ENCODE data around the gene GALNT7. TPM values are rescaled to one million over a fixed set of nuclear protein-coding genes. Genes with fewer than 3 reads are reported as not detected.

GALNT7 gene
- total and polyA plus RNA-seq, 4 donors: 0.65 to 13.0 (median 2.1) TPM

DNA sequence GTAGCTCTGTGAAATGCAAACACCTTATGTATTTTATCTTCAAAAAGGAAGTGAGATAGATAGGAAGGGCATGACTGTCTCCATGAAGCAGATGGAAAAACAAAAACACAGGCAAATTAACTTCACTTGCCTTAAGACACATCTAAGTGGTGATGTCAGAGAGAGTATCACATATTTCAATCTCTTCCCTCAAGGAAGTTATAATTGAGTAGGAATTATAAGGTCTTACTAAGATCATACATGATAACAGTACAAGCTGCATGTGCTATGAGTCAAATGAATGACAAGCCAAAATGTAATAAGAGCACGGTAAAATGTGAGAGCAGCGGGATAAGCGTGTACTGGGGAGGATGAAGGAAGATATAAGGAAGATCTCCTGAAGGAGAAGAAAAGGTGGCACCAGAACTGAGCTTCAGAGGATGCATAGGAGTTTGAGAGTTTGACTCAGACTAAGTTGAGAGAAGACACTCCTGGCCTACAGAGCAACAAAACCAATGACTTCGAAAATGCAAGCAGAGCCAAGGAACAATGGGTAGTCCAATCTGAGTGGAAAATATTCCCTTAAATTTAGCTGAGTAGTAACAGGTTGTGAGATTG is 43.3 kb upstream of the GALNT7 start:
- 90% methylated on average over 4 of the region's 4 CpGs for WGBS
- H3K4me1 ChIP-seq (ENCODE audit: control insufficient read depth in 4 of 4, insufficient read depth in 4 of 4, low read length in 3 of 4): no peaks in the 10 kb centered on the region
- no peaks in the 10 kb centered on the region for H3K9me3 ChIP-seq (ENCODE audit: control insufficient read depth in 4 of 4, low read length in 3 of 4)
- H3K27me3 ChIP-seq (ENCODE audit: control insufficient read depth in 4 of 4, insufficient read depth in 4 of 4, low read length in 3 of 4): no peaks in the 10 kb centered on the region
- H3K4me3 ChIP-seq (ENCODE audit: low read depth in 1 of 3, low read length in 3 of 3): no peak overlapping the region
- DNase-seq (ENCODE audit: low spot score): no peak
- TF ChIP-seq RXRA (IDR thresholded peaks at IDR 0.05): no peak
- no peak for TF ChIP-seq MAX (IDR thresholded peaks at IDR 0.05)
- TF ChIP-seq HNF4A (conservative IDR thresholded peaks at IDR 0.05): no peak
- no peak for TF ChIP-seq JUND (IDR thresholded peaks at IDR 0.05)
- TF ChIP-seq, protein P1, sequence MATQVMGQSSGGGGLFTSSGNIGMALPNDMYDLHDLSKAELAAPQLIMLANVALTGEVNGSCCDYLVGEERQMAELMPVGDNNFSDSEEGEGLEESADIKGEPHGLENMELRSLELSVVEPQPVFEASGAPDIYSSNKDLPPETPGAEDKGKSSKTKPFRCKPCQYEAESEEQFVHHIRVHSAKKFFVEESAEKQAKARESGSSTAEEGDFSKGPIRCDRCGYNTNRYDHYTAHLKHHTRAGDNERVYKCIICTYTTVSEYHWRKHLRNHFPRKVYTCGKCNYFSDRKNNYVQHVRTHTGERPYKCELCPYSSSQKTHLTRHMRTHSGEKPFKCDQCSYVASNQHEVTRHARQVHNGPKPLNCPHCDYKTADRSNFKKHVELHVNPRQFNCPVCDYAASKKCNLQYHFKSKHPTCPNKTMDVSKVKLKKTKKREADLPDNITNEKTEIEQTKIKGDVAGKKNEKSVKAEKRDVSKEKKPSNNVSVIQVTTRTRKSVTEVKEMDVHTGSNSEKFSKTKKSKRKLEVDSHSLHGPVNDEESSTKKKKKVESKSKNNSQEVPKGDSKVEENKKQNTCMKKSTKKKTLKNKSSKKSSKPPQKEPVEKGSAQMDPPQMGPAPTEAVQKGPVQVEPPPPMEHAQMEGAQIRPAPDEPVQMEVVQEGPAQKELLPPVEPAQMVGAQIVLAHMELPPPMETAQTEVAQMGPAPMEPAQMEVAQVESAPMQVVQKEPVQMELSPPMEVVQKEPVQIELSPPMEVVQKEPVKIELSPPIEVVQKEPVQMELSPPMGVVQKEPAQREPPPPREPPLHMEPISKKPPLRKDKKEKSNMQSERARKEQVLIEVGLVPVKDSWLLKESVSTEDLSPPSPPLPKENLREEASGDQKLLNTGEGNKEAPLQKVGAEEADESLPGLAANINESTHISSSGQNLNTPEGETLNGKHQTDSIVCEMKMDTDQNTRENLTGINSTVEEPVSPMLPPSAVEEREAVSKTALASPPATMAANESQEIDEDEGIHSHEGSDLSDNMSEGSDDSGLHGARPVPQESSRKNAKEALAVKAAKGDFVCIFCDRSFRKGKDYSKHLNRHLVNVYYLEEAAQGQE (IDR thresholded peaks at IDR 0.05): no peak
- TF ChIP-seq, protein P2, sequence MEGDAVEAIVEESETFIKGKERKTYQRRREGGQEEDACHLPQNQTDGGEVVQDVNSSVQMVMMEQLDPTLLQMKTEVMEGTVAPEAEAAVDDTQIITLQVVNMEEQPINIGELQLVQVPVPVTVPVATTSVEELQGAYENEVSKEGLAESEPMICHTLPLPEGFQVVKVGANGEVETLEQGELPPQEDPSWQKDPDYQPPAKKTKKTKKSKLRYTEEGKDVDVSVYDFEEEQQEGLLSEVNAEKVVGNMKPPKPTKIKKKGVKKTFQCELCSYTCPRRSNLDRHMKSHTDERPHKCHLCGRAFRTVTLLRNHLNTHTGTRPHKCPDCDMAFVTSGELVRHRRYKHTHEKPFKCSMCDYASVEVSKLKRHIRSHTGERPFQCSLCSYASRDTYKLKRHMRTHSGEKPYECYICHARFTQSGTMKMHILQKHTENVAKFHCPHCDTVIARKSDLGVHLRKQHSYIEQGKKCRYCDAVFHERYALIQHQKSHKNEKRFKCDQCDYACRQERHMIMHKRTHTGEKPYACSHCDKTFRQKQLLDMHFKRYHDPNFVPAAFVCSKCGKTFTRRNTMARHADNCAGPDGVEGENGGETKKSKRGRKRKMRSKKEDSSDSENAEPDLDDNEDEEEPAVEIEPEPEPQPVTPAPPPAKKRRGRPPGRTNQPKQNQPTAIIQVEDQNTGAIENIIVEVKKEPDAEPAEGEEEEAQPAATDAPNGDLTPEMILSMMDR (IDR thresholded peaks at IDR 0.05; ENCODE audit: low read depth, low read length, missing input control): no peak
- no peak for TF ChIP-seq TAF1 (conservative IDR thresholded peaks at IDR 0.05)
- H3K9ac ChIP-seq (ENCODE audit: low read depth in 1 of 2, low read length in 2 of 2): no peak overlapping the region
- no peaks in the 10 kb centered on the region for H3K36me3 ChIP-seq (ENCODE audit: control insufficient read depth in 4 of 4, insufficient read depth in 3 of 4, low read depth in 1 of 4, low read length in 3 of 4)
- no peak overlapping the region for H3K27ac ChIP-seq (ENCODE audit: low read depth in 1 of 2, low read length in 2 of 2)

DNA sequence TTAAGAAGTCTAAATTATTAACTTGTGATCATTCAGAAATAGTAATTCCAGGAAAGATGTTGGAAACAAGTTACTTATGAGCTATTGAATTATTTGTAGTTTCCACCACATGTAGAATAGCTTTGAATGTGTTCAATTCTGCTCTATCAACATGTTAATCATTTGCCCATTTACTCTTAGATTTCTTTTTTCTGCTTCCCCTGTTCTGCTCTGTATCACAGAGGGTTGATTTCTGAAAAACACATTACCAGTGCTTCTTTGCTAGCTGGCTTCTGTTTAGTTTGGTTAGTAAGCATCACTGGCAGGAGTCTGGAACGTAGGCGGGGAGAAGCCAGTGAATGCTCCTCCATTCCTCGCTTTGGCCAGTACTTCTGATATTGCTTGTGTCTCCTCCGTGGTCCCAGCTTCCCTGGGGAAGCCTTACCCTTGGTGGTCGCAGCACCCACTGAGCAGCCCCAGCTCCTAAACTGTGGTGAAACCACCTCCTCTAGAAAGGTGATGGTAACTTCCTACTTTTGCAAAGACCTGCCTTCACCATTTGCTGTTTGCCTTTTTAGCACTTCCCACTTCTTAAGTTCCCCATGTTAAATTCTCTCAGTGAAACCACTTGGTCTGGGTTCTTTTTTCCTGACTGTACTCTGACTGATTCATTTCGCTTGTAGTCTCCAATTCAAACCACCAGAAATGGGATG is 40.3 kb upstream of the GALNT7 start:
- WGBS: 80% methylated on average over 6 of the region's 6 CpGs
- no peak overlapping the region for H3K27ac ChIP-seq (ENCODE audit: low read depth in 1 of 2, low read length in 2 of 2)
- no peak overlapping the region for H3K9ac ChIP-seq (ENCODE audit: low read depth in 1 of 2, low read length in 2 of 2)
- no peak for DNase-seq (ENCODE audit: low spot score)
- no peaks in the 10 kb centered on the region for H3K27me3 ChIP-seq (ENCODE audit: control insufficient read depth in 4 of 4, insufficient read depth in 4 of 4, low read length in 3 of 4)
- H3K4me3 ChIP-seq (ENCODE audit: low read depth in 1 of 3, low read length in 3 of 3): no peak overlapping the region
- H3K36me3 ChIP-seq (ENCODE audit: control insufficient read depth in 4 of 4, insufficient read depth in 3 of 4, low read depth in 1 of 4, low read length in 3 of 4): no peaks in the 10 kb centered on the region
- H3K4me1 ChIP-seq (ENCODE audit: control insufficient read depth in 4 of 4, insufficient read depth in 4 of 4, low read length in 3 of 4): no peaks in the 10 kb centered on the region
- no peaks in the 10 kb centered on the region for H3K9me3 ChIP-seq (ENCODE audit: control insufficient read depth in 4 of 4, low read length in 3 of 4)
- TF ChIP-seq, protein P2 (IDR thresholded peaks at IDR 0.05; ENCODE audit: low read depth, low read length, missing input control): no peak
- TF ChIP-seq RAD21 (IDR thresholded peaks at IDR 0.05): no peak
- no peak for TF ChIP-seq ZBTB33 (IDR thresholded peaks at IDR 0.05)
- TF ChIP-seq EGR1 (IDR thresholded peaks at IDR 0.05; ENCODE audit: low read depth in 2 of 2): no peak
- no peak for TF ChIP-seq NR2F2 (IDR thresholded peaks at IDR 0.05)
- no peak for TF ChIP-seq JUND (IDR thresholded peaks at IDR 0.05)
- no peak for TF ChIP-seq ATF3 (IDR thresholded peaks at IDR 0.05)
- no peak for TF ChIP-seq TAF1 (conservative IDR thresholded peaks at IDR 0.05)
- no peak for TF ChIP-seq HNF4G (IDR thresholded peaks at IDR 0.05)
- no peak for TF ChIP-seq GABPA (IDR thresholded peaks at IDR 0.05 in 1 of 2, conservative IDR thresholded peaks at IDR 0.05 in 1 of 2)
- TF ChIP-seq SP1 (IDR thresholded peaks at IDR 0.05): no peak
- TF ChIP-seq, protein P1 (IDR thresholded peaks at IDR 0.05): no peak
- no peak for TF ChIP-seq HNF4A (conservative IDR thresholded peaks at IDR 0.05)
- no peak for TF ChIP-seq MAX (IDR thresholded peaks at IDR 0.05)
